Measurements from ENCODE around the gene ART5. TPM values are rescaled to one million over a fixed set of nuclear protein-coding genes. Genes with fewer than 3 reads are reported as not detected.

ART5 gene
- total RNA-seq, 4 donors from 2014 or later: not detected

DNA sequence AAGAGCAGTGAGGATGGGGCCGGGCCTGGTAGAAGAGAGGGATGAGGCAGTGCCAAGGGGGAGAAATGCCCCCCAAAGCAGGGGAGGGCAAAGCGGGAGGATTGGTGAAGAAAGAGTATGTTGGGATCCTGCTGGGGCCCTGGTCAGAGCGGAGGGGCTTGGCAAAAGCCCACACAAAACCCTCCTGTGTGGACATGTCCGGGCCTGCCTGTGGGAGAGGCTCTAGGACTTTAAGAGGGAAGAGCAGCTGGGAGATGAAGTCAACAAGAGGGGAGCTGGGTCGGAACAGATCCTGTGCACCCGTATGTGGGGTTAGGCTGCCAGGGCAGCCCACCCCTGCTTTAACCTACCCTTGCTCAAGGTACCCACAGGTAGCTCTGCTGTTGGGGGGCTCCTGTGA lies 25.8 kb downstream of the ART5 start:
- H3K36me3 ChIP-seq: no peaks in the 10 kb centered on the region
- no peak overlapping the region for H3K27ac ChIP-seq
- no peaks in the 10 kb centered on the region for H3K27me3 ChIP-seq
- H3K4me1 ChIP-seq: peaks cover 19% of the 10 kb centered on the region
- WGBS: 62% methylated on average over 6 of the region's 6 CpGs
- H3K9me3 ChIP-seq: no peaks in the 10 kb centered on the region
- no peak for TF ChIP-seq CTCF (IDR thresholded peaks at IDR 0.05)
- TF ChIP-seq EP300 (IDR thresholded peaks at IDR 0.05): no peak
- no peak for TF ChIP-seq POLR2A (IDR thresholded peaks at IDR 0.05)
- no peak for TF ChIP-seq POLR2AphosphoS5 (IDR thresholded peaks at IDR 0.05)
- peak in 1 of 2 donors; percentile 40 for DNase-seq (ENCODE audit: low spot score in 2 of 2)
- H3K4me3 ChIP-seq: no peak overlapping the region

GRCh38 chr11:3614742-3615171 lies 27.0 kb downstream of the ART5 start:
- DNase-seq (ENCODE audit: low spot score in 2 of 2): peak in 1 of 2 donors; percentile 64
- 38% methylated on average over 5 of the region's 5 CpGs for WGBS
- H3K36me3 ChIP-seq: no peaks in the 10 kb centered on the region
- H3K4me3 ChIP-seq: no peak overlapping the region
- H3K9me3 ChIP-seq: no peaks in the 10 kb centered on the region
- H3K4me1 ChIP-seq: peaks cover 19% of the 10 kb centered on the region
- H3K27ac ChIP-seq: no peak overlapping the region
- H3K27me3 ChIP-seq: no peaks in the 10 kb centered on the region
- no peak for TF ChIP-seq CTCF (IDR thresholded peaks at IDR 0.05)
- no peak for TF ChIP-seq POLR2A (IDR thresholded peaks at IDR 0.05)
- no peak for TF ChIP-seq POLR2AphosphoS5 (IDR thresholded peaks at IDR 0.05)
- TF ChIP-seq EP300 (IDR thresholded peaks at IDR 0.05): no peak

DNA sequence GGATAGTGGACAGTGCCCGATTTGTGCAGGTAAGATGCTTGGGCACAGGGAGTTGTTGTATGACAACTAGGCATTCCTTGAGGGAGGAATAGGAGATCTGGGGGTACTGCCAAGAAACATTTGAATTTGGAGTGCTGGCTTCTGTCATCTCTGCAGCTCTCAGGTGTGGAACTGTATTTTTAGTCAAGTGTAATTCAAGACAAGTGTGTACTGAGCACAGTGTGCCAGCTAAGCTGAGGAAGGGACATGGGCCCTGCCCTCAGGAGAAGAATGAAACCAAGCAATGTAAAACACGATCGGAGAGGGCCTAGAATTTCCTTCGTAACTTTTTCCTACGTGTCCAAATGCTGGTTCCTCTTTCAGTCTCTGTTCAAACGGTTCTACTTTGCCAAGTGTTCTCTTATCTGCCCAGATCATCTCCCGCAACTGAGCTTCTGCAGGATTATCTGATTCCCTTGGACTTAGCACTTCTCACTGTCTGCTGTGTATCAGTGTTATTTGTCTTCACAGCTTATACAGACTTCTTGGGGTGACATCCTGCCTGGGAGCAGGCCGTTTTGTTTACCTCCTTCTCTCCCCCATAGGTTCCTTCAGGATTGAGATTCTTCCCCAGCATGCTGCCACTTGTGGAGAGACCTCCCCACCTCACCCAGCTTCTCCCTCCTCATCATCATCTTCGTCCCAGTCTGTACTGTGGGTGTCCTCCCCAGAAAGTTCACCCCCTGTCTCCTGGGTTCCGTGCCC lies 27.6 kb downstream of the ART5 start:
- peaks cover 19% of the 10 kb centered on the region for H3K4me1 ChIP-seq
- no peaks in the 10 kb centered on the region for H3K9me3 ChIP-seq
- H3K4me3 ChIP-seq: no peak overlapping the region
- no peaks in the 10 kb centered on the region for H3K27me3 ChIP-seq
- WGBS: 46% methylated on average over 10 of the region's 10 CpGs
- H3K27ac ChIP-seq: no peak overlapping the region
- no peaks in the 10 kb centered on the region for H3K36me3 ChIP-seq
- DNase-seq (ENCODE audit: low spot score in 2 of 2): no peak
- TF ChIP-seq CTCF (IDR thresholded peaks at IDR 0.05): no peak
- TF ChIP-seq POLR2AphosphoS5 (IDR thresholded peaks at IDR 0.05): no peak
- no peak for TF ChIP-seq EP300 (IDR thresholded peaks at IDR 0.05)
- no peak for TF ChIP-seq POLR2A (IDR thresholded peaks at IDR 0.05)

DNA sequence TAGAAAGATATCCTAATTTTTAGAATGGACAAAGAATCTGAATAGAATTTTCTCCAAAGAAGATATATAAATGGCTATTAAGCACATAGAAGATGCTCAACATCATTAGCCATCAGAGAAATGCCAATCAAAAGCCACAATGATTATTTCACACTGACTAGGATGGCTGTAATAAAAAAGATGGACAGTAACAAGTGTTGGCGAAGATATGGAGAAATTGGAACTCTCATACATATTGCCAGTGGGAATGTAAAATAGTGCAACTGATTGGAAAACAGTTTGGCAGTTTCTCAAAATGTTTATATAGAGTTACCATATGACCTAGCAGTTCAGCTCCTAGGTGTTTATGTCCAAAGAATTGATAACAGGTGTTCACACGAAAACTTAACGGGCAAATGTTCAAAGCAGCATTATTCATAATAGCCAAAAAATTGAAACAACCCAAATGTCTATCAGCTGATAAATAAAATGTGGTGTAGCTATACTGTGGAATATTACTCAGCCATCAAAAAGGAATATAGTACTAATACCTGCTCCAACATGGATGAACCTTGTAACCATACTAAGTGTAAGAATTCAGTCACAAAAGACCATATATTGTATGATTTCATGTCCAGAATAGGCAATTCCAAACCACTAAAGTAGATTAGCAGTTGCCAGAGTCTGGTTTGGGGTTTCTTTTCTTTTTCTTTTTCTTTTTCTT lies 29.7 kb downstream of the ART5 start:
- H3K27me3 ChIP-seq: no peaks in the 10 kb centered on the region
- TF ChIP-seq CTCF (IDR thresholded peaks at IDR 0.05): no peak
- TF ChIP-seq POLR2AphosphoS5 (IDR thresholded peaks at IDR 0.05): no peak
- no peak for TF ChIP-seq POLR2A (IDR thresholded peaks at IDR 0.05)

DNA sequence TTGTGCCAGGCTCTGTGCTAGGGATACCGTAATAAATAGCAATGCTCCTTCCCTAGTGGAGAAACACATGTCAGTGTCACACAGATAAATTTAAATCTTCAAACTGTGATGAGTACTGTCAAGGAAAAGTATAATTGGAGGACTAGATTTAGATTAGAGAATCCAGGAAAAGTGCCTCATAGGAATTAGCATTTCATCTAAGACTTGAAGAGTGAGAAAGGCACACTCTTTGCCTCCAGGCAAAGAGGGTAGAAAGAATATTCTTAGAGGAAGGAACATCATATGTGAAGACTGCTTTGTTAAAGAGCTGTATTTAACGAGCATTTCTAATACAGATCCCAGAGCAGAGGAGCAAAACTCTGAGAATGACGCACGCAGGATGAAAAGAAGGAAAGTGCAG lies 30.9 kb downstream of the ART5 start:
- H3K4me3 ChIP-seq: no peak overlapping the region
- H3K9me3 ChIP-seq: no peaks in the 10 kb centered on the region
- no peak for TF ChIP-seq POLR2AphosphoS5 (IDR thresholded peaks at IDR 0.05)
- TF ChIP-seq CTCF (IDR thresholded peaks at IDR 0.05): no peak
- TF ChIP-seq POLR2A (IDR thresholded peaks at IDR 0.05): no peak
- TF ChIP-seq EP300 (IDR thresholded peaks at IDR 0.05): no peak
- no peak overlapping the region for H3K27ac ChIP-seq
- no peaks in the 10 kb centered on the region for H3K36me3 ChIP-seq
- no peak for DNase-seq (ENCODE audit: low spot score in 2 of 2)
- no peaks in the 10 kb centered on the region for H3K27me3 ChIP-seq
- peaks cover 12% of the 10 kb centered on the region for H3K4me1 ChIP-seq
- WGBS: 81% methylated on average over 4 of the region's 4 CpGs

More for the DNA sequence above, 29.7 kb downstream of the ART5 start:
- H3K4me1 ChIP-seq: peaks cover 19% of the 10 kb centered on the region
- no peak for DNase-seq (ENCODE audit: low spot score in 2 of 2)
- H3K4me3 ChIP-seq: no peak overlapping the region
- 95% methylated on average over 3 of the region's 3 CpGs for WGBS
- no peak overlapping the region for H3K27ac ChIP-seq
- no peaks in the 10 kb centered on the region for H3K36me3 ChIP-seq
- H3K9me3 ChIP-seq: no peaks in the 10 kb centered on the region
